H1 (cell line): ENCODE measurements around the gene CHN2. TPM values are rescaled to one million over a fixed set of nuclear protein-coding genes. Genes with fewer than 3 reads are reported as not detected.

Experiments
- CTCF ChIA-PET: fragments of 300-600 bp; sonication (Branson Sonifier 250); formaldehyde crosslinking; loops from one replicate; lab custom pipeline; 2021; ENCODE audit not compliant: partially characterized antibody; lab: Charles Lee
- POLR2A ChIA-PET: fragments of 300-600 bp; sonication (Branson Sonifier 250); formaldehyde crosslinking; loops from one replicate; lab custom pipeline; 2021; ENCODE audit warnings: inconsistent platforms; ENCODE audit not compliant: partially characterized antibody; lab: Charles Lee
- DNase-seq, 2 experiments: peaks; one replicate each; pipeline versions ENCODE4 v3.0.0 to v3.0.0-alpha.2; 2010 to 2022; ENCODE audit warnings: low spot score in 2 of 2, low read depth in 1 of 2, mixed read lengths in 1 of 2
- FAIRE-seq: peaks from 2 replicates; lab custom pipeline; 2011; peaks lifted over from hg19 to GRCh38; lab: Jason Lieb, UNC
- H2AFZ ChIP-seq: 2 replicates; pipeline ENCODE4 v1.8.1; 2012; ENCODE audit warnings: low read length, inconsistent platforms
- H2AK5ac ChIP-seq: 2 replicates; pipeline ENCODE4 v1.6.1; 2013; ENCODE audit warnings: low read depth, low read length
- H2BK120ac ChIP-seq: replicated peaks from 2 replicates; pipeline ENCODE3; 2013; ENCODE audit warnings: low read depth, low read length, inconsistent platforms
- H2BK12ac ChIP-seq: 2 replicates; pipeline ENCODE4 v1.6.1; 2013; ENCODE audit warnings: low read depth, low read length
- H2BK15ac ChIP-seq: 2 replicates; pipeline ENCODE4 v1.6.1; 2013; ENCODE audit warnings: low read length
- H2BK20ac ChIP-seq: 2 replicates; pipeline ENCODE4 v1.6.1; 2013; ENCODE audit warnings: low read length
- H2BK5ac ChIP-seq: 2 replicates; pipeline ENCODE4 v1.6.1; 2013; ENCODE audit warnings: low read depth, low read length
- H3K14ac ChIP-seq: 2 replicates; pipeline ENCODE4 v1.6.1; 2013; ENCODE audit warnings: inconsistent platforms; ENCODE audit not compliant: insufficient read length
- H3K18ac ChIP-seq: 2 replicates; pipeline ENCODE4 v1.6.1; 2013; ENCODE audit warnings: low read length; ENCODE audit errors: extremely low read depth
- H3K23ac ChIP-seq: 2 replicates; pipeline ENCODE4 v1.6.1; 2013; ENCODE audit warnings: inconsistent platforms; ENCODE audit not compliant: insufficient read length
- H3K23me2 ChIP-seq: 2 replicates; pipeline ENCODE4 v1.6.1; 2013; ENCODE audit warnings: low read depth, low read length
- H3K27ac ChIP-seq: 2 replicates; pipeline ENCODE4 v1.6.1; 2011; ENCODE audit warnings: low read depth, low read length, inconsistent platforms
- H3K27me3 ChIP-seq, 4 experiments: replicated peaks in 1 of 4; 1 replicate in 1 of 4; 2 replicates in 3 of 4; pipeline versions ENCODE4 v1.6.1 to v1.8.1; 2011 to 2013; ENCODE audit warnings: low read length in 3 of 4, mild to moderate bottlenecking in 3 of 4, inconsistent platforms in 2 of 4, mixed read lengths in 2 of 4, moderate library complexity in 1 of 4; ENCODE audit not compliant: control insufficient read depth in 3 of 4, insufficient read depth in 3 of 4; ENCODE audit errors: extremely low read depth in 1 of 4
- H3K36me3 ChIP-seq, 4 experiments: 2 replicates each; pipeline versions ENCODE4 v1.6.1 to v1.8.1; 2011 to 2013; ENCODE audit warnings: mild to moderate bottlenecking in 4 of 4, low read length in 3 of 4, moderate library complexity in 2 of 4, control low read depth in 1 of 4, inconsistent platforms in 1 of 4; ENCODE audit not compliant: insufficient read depth in 4 of 4, control insufficient read depth in 2 of 4
- H3K4ac ChIP-seq: replicated peaks from 2 replicates; pipeline ENCODE3; 2013; ENCODE audit warnings: low read length, low read depth, mixed read lengths, inconsistent platforms; ENCODE audit not compliant: insufficient read length
- H3K4me1 ChIP-seq, 4 experiments: replicated peaks in 1 of 4; 1 replicate in 1 of 4; 2 replicates in 3 of 4; pipeline versions ENCODE4 v1.6.1 to v1.8.1; 2011 to 2013; ENCODE audit warnings: low read length in 3 of 4, inconsistent platforms in 2 of 4, mixed read lengths in 1 of 4; ENCODE audit not compliant: insufficient read depth in 4 of 4, control insufficient read depth in 3 of 4
- H3K4me2 ChIP-seq, 2 experiments: 2 replicates each; pipeline versions ENCODE4 v1.6.1 to v1.8.1; 2011 to 2013; ENCODE audit warnings: low read depth in 2 of 2, low read length in 2 of 2, control low read depth in 1 of 2, inconsistent platforms in 1 of 2, mild to moderate bottlenecking in 1 of 2; ENCODE audit not compliant: insufficient read depth in 1 of 2
- H3K4me3 ChIP-seq, 4 experiments: fragments of 200-600, 300-600 bp in 1 of 4; sonication (generic), shearing (Covaris generic), sonication (Bioruptor Twin) in 1 of 4; 2 replicates each; pipeline versions ENCODE4 v1.5.1 to v1.8.1; 2011 to 2016; ENCODE audit warnings: low read length in 4 of 4, low read depth in 3 of 4, control low read depth in 2 of 4, inconsistent platforms in 2 of 4, mild to moderate bottlenecking in 2 of 4, mixed read lengths in 1 of 4, moderate library complexity in 1 of 4; ENCODE audit not compliant: insufficient read depth in 2 of 4; ENCODE audit errors: extremely low read depth in 1 of 4
- H3K56ac ChIP-seq: replicated peaks from 2 replicates; pipeline ENCODE3; 2013; ENCODE audit warnings: low read depth, mild to moderate bottlenecking, mixed read lengths, low read length, inconsistent platforms; ENCODE audit not compliant: insufficient read length
- H3K79me1 ChIP-seq: 2 replicates; pipeline ENCODE4 v1.6.1; 2013; ENCODE audit warnings: low read depth, low read length, control low read depth
- H3K79me2 ChIP-seq, 2 experiments: 2 replicates each; pipeline versions ENCODE4 v1.6.1 to v1.8.1; 2012 to 2013; ENCODE audit warnings: low read length in 2 of 2, mild to moderate bottlenecking in 2 of 2, inconsistent platforms in 1 of 2; ENCODE audit not compliant: insufficient read depth in 2 of 2, control insufficient read depth in 1 of 2
- H3K9ac ChIP-seq, 4 experiments: replicated peaks in 1 of 4; 1 replicate in 1 of 4; 2 replicates in 3 of 4; pipeline versions ENCODE4 v1.6.1 to v1.8.1; 2011 to 2013; ENCODE audit warnings: low read depth in 3 of 4, low read length in 3 of 4, control low read depth in 2 of 4, mild to moderate bottlenecking in 2 of 4, moderate library complexity in 2 of 4, inconsistent platforms in 1 of 4; ENCODE audit errors: extremely low read depth in 1 of 4
- H3K9me3 ChIP-seq, 2 experiments: 2 replicates each; pipeline versions ENCODE4 v1.6.1 to v1.8.1; 2012 to 2013; ENCODE audit warnings: mild to moderate bottlenecking in 2 of 2, moderate library complexity in 2 of 2, control low read depth in 1 of 2, inconsistent platforms in 1 of 2, low read depth in 1 of 2, low read length in 1 of 2, mixed read lengths in 1 of 2; ENCODE audit not compliant: insufficient read depth in 2 of 2
- H4K20me1 ChIP-seq, 2 experiments: replicated peaks in 1 of 2; 2 replicates each; pipeline versions ENCODE3 to v1.8.1; 2011 to 2013; ENCODE audit warnings: inconsistent platforms in 2 of 2, low read length in 2 of 2, mild to moderate bottlenecking in 1 of 2; ENCODE audit not compliant: insufficient read depth in 2 of 2, control insufficient read depth in 1 of 2
- H4K5ac ChIP-seq: 2 replicates; pipeline ENCODE4 v1.6.1; 2013; ENCODE audit warnings: low read length, low read depth, mixed read lengths, inconsistent platforms; ENCODE audit not compliant: insufficient read length
- H4K8ac ChIP-seq: 2 replicates; pipeline ENCODE4 v1.8.0; 2013; ENCODE audit warnings: mild to moderate bottlenecking, moderate library complexity, low read length, inconsistent platforms; ENCODE audit not compliant: insufficient read depth; ENCODE audit errors: extremely low read depth
- H4K91ac ChIP-seq: replicated peaks from 2 replicates; pipeline ENCODE3; 2013; ENCODE audit warnings: low read length, mixed read lengths, inconsistent platforms; ENCODE audit not compliant: insufficient read length
- BACH1 ChIP-seq: IDR thresholded peaks from 2 replicates; pipeline ENCODE4 v1.6.1; 2012; ENCODE audit warnings: low read length, improper control_type of control experiment
- CEBPB ChIP-seq: IDR thresholded peaks from 2 replicates; pipeline ENCODE4 v1.6.1; 2012; ENCODE audit warnings: low read depth, low read length
- HDAC2 ChIP-seq, 2 experiments: fragments of 300-600 bp in 1 of 2; sonication (generic) in 1 of 2; IDR thresholded peaks; 2 replicates each; pipeline ENCODE4 v1.6.1; 2011 to 2012; ENCODE audit warnings: low read depth in 2 of 2, low read length in 2 of 2, mild to moderate bottlenecking in 2 of 2, moderate library complexity in 2 of 2, borderline replicate concordance in 1 of 2, inconsistent platforms in 1 of 2
- HDAC6 ChIP-seq: IDR thresholded peaks from one replicate; pipeline ENCODE4 v1.7.1; 2012; ENCODE audit warnings: low read depth, mild to moderate bottlenecking, inconsistent platforms, low read length, moderate library complexity
- SIX5 ChIP-seq: IDR thresholded peaks from 2 replicates; pipeline ENCODE4 v1.6.1; 2011; ENCODE audit warnings: mild to moderate bottlenecking, low read depth, low read length
- SP4 ChIP-seq: IDR thresholded peaks from 2 replicates; pipeline ENCODE4 v1.6.1; 2012; ENCODE audit warnings: low read length, inconsistent platforms
- WGBS, 2 experiments: shearing (Covaris generic) in 1 of 2; methylation state at CpG; one replicate each; pipeline versions ENCODE4 v1.1.6 to v1.1.7; 2013 to 2015; ENCODE audit warnings: low lambda C conversion rate in 2 of 2, mixed read lengths in 2 of 2, inconsistent platforms in 1 of 2, low coverage in 1 of 2, missing lambda C conversion rate in 1 of 2; ENCODE audit not compliant: insufficient replicate concordance in 2 of 2, insufficient coverage in 1 of 2, insufficient read length in 1 of 2; ENCODE audit errors: extremely low coverage in 1 of 2, missing lambda C conversion rate in 1 of 2; 5-methylcytosine and 5-hydroxymethylcytosine counted together
- polyA plus RNA-seq, 7 experiments: library from polyadenylated mRNA; depleted of rRNA in 3 of 7; stranded (reverse) in 5 of 7; unstranded in 2 of 7; fragments of >200 nt in 5 of 7; fragments of 200-250 nt in 2 of 7; gene quantifications; 1 replicate in 5 of 7; 2 replicates in 1 of 7; 4 replicates in 1 of 7; pipeline versions ENCODE4 v1.2.1 to v1.2.3, GENCODE V29; 2011 to 2013; ENCODE audit warnings: missing spikeins in 2 of 7, mixed read lengths in 2 of 7
- total RNA-seq: library from RNA; stranded (reverse); fragmentation: NEBNext Ultra II Directional; extraction: Animal tissue kit (Norgen Biotek cat#: 25700); gene quantifications from 2 replicates; pipeline ENCODE4 v1.2.1, GENCODE V29; 2021

CHN2 gene
- total and polyA plus RNA-seq, 2 of the 8 experiments (the other 6 are each of a cell fraction or from before 2014, with no cell fraction given) = 2.9 to 4.8 TPM

GRCh38 chr7:29356631-29357030, 162.1 kb downstream of the CHN2 start:
- DNase-seq (no peak), FAIRE-seq (no peak)
- H3K27ac ChIP-seq = no peak overlapping the region
- no peak overlapping the region for H3K18ac ChIP-seq
- TF ChIP-seq HDAC2 (IDR thresholded peaks at IDR 0.05; ENCODE audit: borderline replicate concordance in 1 of 2, low read depth in 2 of 2, low read length in 2 of 2) (no peak), SIX5 (no peak), BACH1 (no peak), SP4 (no peak), CEBPB (no peak), HDAC6 (no peak)
- no peaks in the 10 kb centered on the region for H3K23me2 ChIP-seq
- no peaks in the 10 kb centered on the region for H4K20me1 ChIP-seq
- H3K36me3 ChIP-seq = no peaks in the 10 kb centered on the region
- H3K79me2 ChIP-seq = no peaks in the 10 kb centered on the region
- H2BK15ac ChIP-seq = no peak overlapping the region
- H3K4me3 ChIP-seq = no peak overlapping the region
- no peak overlapping the region for H2BK120ac ChIP-seq
- H3K4me1 ChIP-seq = no peaks in the 10 kb centered on the region
- CTCF ChIA-PET = interaction anchor here (0.7 to 2.8 kb wide), 7 partner anchors 11 to 1305 kb away, joined by 3 to 9 read pairs (median 3); no protein-coding TSS in a partner anchor
- H3K14ac ChIP-seq = no peak overlapping the region
- no peak overlapping the region for H4K5ac ChIP-seq
- POLR2A ChIA-PET = no interaction called here
- WGBS, 2 experiments = 96% methylated on average over 9 of the region's 9 CpGs; no CpG with 5 or more reads in 1 of the 2 experiments
- H3K9me3 ChIP-seq = no peaks in the 10 kb centered on the region
- no peak overlapping the region for H3K4me2 ChIP-seq
- H3K79me1 ChIP-seq = no peaks in the 10 kb centered on the region
- no peak overlapping the region for H2BK20ac ChIP-seq
- H3K27me3 ChIP-seq = no peaks in the 10 kb centered on the region
- H2BK12ac ChIP-seq = no peak overlapping the region
- H3K9ac ChIP-seq = no peak overlapping the region
- no peak overlapping the region for H4K91ac ChIP-seq
- H4K8ac ChIP-seq = no peak overlapping the region
- H3K56ac ChIP-seq = no peak overlapping the region
- H3K4ac ChIP-seq = no peak overlapping the region
- H2AK5ac ChIP-seq = no peak overlapping the region
- no peak overlapping the region for H2BK5ac ChIP-seq
- no peak overlapping the region for H2AFZ ChIP-seq
- no peak overlapping the region for H3K23ac ChIP-seq
